Measurements from ENCODE around the gene DUSP28. TPM values are rescaled to one million over a fixed set of nuclear protein-coding genes. Genes with fewer than 3 reads are reported as not detected.

DUSP28 gene
- total and polyA plus RNA-seq, 2 of the 8 experiments (the other 6 are each of a cell fraction or from before 2014, with no cell fraction given): 2.1 to 2.3 TPM

GRCh38 chr2:240595381-240596079, 35.4 kb downstream of the DUSP28 start (continued):
- no peak for TF ChIP-seq SIX5 (IDR thresholded peaks at IDR 0.05; ENCODE audit: low read depth, low read length)
- TF ChIP-seq GTF2F1 (IDR thresholded peaks at IDR 0.05; ENCODE audit: borderline replicate concordance, low read depth, low read length): no peak
- TF ChIP-seq GABPA (IDR thresholded peaks at IDR 0.05; ENCODE audit: borderline replicate concordance, insufficient read depth, low read length): peak; percentile 50; the same call in 1 of the 2 replicates
- no peak for TF ChIP-seq SRF (IDR thresholded peaks at IDR 0.05; ENCODE audit: low read depth, low read length)
- no peak for TF ChIP-seq KDM1A (IDR thresholded peaks at IDR 0.05; ENCODE audit: borderline replicate concordance, low read length)
- no peak for TF ChIP-seq ATF2 (IDR thresholded peaks at IDR 0.05; ENCODE audit: low read length)

All from H1 (cell line).